GM15510 (cell line): Measurements from ENCODE around the gene MAP1LC3A.

Experiments used
- POLR2A ChIP-seq: IDR thresholded peaks from 3 replicates; pipeline ENCODE4 v1.6.1; 2011; ENCODE audit warnings: borderline replicate concordance; ENCODE audit not compliant: insufficient read length; ENCODE audit errors: extremely low read depth

Gene MAP1LC3A

DNA sequence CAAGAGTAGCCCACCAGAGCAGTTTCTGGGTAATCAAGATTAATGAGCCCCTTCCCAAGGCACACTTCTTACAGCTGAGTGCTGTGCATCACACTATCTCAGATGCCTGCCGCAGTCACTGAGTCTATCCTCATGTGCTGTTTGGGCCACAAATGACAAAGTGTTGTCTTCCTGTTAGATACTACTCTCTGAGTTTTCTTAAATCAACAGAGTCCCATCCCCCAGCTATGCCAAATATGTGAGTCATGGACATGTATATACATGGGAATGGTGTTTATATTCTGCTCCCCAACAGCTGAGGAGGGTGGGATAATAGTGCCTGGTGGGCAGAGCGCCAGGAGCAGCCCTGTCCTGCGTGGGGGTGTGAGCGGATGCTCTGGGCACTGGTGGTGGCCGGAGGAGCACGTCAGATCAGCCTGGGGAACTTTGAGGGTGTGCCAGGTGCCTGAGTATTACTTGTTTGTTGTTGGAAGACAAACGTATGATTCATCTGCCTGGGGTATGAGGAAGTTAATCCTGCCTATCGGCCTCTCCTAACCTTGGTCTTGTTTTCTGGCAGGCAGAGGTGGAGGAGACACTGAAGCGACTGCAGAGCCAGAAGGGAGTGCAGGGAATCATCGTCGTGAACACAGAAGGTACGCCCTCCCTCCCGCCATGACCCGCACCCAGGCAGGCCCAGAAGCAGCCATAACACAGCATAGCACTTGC lies 32.7 kb upstream of the MAP1LC3A start:
- TF ChIP-seq POLR2A: no peak

DNA sequence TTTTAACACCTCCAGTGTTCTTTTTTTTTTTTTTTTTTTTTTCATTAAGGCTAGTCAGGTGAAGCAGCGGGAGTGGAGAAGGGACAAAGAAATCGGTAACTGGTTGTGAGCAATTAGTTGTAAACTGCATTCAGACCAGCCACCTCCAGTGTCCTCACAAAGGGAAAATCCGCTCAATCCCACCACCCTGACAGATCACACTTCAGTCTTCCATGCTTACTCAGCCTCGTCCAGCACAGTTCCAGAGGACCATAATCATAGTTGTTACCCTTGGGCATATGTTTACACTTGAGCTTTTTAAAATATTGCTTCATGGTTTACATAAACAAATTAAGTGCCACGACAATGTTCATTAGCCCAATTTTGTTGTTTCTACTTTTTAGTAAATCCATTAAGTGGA lies 32.1 kb upstream of the MAP1LC3A start:
- no peak for TF ChIP-seq POLR2A

DNA sequence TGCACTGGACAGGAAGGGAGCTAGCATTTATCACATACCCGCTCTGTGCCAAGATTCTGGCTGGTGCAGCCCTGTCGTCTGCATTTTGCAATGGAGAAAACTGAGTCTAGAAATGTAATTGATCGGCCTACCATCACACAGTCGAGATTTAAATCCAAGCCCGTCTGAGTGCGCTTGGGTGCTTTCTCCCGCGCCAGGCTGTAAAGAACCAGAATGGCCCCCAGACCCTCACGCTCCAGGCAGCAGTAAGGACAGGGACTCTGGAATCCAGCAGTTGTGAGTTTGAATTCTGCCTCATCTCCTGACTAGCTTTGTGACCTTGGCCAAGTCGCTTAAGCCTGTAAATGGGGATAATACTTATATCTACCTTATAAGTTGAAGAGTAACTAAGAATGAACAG lies 31.5 kb upstream of the MAP1LC3A start:
- TF ChIP-seq POLR2A: no peak

DNA sequence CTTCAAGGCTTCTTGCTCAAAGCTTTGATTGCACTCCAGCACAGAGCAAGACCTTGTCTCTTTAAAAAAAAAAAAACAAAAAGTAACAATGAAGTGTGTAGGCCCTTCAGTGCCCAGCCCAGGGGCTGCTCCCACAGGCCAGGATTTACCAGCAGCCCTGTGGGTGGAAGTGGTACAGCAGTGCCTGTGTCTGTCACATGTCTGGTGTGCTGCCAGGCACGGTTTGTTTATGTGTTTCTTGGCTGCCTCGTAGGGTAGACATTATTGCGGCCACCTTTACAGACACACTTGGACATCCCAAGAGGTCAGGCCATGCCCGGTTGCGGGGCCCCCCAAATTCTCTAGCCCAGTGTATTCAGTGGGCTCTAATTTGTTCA lies 29.6 kb upstream of the MAP1LC3A start:
- TF ChIP-seq POLR2A: no peak

DNA sequence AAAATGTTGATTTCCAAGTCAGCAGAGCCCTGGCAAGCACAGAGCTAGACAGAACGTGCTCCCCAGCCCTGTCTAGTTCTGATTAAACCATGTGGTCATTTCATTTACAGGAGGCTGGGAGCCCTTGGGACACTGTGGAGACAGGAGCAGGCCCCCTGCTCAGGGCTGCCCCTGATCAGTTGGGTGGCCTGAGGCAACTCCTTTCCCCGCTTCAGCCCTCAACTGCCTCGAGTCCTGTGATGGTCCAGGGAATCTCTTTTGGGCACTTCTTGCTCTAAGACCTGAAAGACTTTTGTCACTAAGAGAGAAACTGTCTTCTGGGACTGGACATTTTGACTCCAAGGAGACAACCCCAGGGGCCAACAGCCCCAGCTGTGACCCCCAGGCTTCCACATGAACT lies 28.8 kb upstream of the MAP1LC3A start:
- TF ChIP-seq POLR2A: no peak

DNA sequence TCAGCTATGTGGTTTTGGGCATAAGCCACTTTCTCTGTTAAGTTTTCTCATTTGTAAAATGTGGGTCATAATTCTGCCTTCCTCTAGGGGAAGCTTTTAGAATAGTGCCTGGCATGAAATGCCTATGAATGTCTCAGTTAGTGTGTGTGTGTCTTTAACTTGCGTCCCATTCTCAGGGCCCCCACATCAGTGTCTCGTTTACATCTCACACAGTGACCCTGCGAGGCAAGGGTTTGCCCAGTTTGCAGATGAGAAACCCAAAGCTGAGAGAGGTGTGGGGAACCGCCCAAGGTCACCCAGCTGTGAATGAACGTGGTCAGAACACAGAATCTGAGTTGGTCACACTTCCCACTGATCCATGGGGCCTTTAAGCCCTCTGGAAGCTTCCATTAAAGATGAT lies 28.2 kb upstream of the MAP1LC3A start:
- no peak for TF ChIP-seq POLR2A

DNA sequence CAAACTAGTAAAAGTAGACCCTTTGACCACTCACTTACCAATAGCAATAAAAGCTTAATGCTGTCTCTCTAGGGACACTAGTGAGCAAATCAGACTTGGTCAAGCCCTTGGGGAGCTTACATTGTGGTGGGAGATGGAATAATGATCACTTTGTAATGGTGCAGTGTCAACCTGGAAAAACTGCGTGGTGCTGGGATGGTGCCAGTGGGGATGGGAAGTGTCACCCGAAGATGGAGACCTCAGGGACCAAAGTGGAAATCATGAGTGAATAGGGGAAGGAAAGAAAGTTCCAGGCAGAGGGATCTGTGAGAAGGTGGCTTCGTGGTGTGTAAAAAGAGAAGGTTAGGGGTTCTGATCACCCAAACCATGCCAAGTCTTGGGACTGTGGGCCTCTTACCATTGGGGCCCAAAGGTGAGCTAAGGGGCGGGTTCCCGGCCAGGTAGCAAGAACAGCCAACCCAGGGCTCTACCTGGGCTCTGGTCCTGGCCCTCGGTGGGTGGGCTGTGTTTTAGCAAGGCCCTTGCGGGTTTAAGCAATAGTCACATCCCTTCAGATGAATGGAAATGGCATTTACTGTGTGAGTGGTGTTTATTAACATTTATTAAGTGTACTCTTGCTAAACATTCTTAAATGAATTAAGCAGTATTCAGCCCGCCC lies 26.8 kb upstream of the MAP1LC3A start:
- TF ChIP-seq POLR2A: no peak

DNA sequence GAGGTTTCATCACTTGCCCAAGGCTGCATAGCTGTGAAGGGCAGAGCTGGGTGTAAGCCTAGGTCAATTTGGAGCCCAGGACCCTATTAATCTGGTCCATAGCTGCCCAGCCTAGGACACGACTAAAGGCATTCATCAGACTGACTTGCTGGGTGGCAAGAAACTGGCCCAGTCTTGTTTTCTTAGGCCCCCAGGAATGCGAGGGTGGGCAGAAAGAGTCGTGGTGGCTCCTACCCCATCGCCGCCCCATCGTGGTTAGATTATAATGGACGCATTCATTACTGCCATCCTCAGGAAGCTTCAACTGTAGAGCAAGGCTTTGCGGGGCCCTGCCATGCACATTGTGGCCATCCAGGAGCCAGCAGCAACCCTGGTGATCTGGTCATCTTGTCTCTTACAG lies 26.2 kb upstream of the MAP1LC3A start:
- no peak for TF ChIP-seq POLR2A

DNA sequence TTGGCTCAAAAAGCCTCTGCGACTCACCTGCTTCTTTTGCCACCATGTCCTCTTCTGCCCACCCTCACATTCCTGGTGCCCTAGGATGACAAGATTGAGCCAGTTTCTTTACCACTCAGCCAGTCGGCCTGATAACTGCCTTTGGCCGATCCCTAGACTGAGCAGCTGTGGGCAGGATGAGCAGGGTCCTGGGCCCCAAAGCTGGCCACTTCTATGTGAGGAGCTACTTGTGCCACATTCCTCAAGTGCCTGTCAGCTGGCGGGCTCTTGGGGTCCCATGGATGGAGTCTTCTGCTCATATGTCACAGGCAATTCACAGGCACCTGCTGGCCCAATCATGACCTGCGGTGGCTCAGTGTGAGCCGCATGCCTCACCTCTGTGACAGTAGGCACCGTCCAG lies 25.8 kb upstream of the MAP1LC3A start:
- no peak for TF ChIP-seq POLR2A

DNA sequence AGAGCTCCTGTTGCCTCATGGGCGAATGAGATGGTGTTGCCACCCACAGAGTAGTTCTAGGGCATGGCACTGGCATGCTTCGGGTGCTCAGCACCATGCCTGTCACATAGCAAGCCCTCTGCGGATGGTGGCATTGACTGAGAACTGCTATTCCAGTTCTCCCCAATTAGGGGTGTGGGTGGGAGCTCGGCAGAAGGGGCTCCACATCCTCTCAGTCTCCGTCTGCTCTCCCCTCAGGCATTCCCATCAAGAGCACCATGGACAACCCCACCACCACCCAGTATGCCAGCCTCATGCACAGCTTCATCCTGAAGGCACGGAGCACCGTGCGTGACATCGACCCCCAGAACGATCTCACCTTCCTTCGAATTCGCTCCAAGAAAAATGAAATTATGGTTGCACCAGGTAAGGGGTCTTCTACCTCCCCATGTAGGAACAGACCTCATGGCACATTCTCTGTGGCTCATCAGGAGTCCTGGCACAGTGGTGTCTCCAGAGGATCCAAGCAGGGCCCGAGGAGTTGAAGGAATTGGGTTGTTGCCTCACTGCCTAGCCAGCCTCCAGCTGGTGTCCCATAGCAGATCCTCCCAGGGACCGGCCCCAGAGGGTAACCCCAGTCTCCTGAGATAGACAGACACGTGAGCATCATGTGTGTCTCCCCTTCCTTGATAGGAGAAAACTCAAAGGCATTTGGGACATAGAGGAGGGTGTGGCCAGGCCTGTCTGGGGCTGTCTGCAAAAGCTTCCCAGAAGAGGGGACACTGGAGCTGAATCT lies 23.9 kb upstream of the MAP1LC3A start:
- no peak for TF ChIP-seq POLR2A

DNA sequence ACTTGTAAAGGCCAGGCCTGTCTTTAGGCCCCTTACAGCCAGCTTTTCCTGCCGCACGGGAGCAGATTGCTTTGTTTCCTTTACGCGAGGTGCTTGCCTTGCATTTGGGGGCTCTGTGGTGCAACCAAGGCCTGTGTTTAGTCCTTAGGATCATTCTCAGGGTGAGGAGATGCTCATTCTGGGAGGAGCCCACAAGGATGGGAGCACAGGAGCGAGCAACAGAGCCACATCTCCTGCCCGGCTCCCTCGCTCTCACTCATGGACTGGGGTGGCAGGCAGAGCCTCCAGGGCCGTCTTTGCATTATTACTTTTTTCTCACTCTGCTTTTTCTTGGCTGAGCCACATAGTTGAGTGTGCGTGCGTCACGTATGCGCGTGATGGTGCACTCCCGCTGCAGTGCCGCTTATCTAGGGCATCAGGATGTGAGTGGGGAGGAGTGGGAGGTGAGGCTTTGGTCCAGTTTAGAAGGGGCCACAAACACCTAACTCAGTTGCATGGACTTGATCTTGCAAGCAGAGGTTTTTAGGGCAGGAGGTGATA lies 23.1 kb upstream of the MAP1LC3A start:
- no peak for TF ChIP-seq POLR2A

DNA sequence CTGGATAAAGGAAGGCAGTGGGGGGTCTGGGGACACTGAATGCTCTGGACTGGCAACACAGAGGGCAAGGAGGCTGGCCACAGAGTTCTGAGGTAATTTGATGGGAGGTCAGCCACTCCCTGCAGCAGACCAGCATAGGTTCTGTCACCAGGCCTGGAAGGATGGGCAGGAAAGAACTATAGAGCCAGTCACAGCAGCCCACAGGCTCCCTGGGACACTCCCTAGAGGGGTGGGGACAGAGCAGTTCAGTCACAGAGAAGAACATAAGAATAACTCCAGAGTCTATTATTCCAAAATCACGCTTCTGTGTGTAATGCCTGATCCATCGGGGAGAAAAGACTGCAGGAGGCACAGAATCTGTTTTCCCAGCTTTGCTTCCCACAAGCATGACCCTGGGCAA lies 22.7 kb upstream of the MAP1LC3A start:
- TF ChIP-seq POLR2A: no peak

DNA sequence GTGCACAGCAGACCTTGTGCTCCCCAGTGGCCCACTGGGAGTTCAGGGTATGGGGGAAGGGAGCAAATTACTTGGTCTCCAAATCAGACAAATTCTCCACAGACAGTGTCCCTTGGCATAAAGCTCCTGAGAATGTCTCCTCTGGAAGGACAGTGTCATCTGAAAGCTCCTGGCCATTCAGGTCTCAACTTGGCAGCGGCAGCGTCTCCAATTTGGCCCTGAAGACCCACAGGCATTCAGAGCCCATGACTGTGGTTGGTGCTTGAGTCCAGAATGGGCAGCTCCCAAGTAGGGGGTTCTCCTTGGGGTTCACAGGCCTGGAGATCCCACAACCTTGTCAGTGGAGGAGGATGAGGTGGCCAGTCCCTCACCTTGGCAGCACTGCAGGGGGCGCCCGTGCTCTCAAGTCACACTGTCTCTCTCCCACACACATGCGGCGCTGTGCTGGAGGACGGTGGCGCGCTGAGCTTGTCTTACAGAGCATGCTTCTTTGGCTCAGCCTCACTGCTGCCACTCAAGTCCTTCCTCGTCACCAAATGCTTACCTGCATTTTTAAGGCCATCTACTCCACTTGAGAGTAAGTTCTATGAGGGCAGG lies 21.6 kb upstream of the MAP1LC3A start:
- TF ChIP-seq POLR2A: no peak

DNA sequence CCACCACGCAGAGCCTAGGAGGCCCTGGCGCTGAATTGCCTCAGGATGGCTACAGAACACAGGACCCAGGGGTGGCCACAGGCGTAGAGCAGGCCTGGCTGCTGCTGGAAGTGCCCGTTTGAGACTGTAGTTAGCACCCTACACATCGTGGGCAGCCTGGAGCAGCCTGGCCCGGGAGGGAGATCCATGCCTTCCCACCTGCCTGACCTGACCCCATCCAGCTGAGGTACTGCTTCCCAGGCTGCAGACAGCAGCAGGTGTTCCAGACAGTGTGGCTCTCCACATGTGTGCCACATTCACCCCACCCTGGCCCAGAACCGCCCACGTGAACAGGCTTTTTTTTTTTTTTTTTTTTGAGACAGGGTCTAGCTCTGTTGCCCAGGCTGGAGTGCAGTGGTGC lies 20.9 kb upstream of the MAP1LC3A start:
- TF ChIP-seq POLR2A: no peak

DNA sequence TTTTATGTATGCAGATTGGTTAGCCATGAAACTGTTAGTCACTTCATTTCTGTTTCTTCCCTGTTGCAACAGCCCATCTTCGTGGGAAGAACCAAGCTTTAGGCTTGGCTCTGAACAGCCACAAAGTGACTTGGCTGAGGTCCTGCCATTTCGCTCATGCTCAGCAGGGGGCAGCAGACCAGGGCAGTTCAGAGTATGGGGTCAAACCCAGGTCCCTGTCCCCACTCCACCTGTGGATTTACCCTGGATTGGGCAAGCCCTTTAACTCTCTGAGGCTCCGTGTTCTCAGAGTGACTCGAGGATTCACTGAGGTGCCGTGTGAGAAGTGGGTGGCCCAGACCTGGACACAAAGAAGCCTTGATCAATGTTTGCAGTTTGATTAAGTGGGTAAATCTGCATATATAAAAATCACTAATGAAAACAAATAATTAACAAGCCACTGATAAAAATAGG lies 19.8 kb upstream of the MAP1LC3A start:
- TF ChIP-seq POLR2A: no peak
